ENCODE results near the gene PSMD1. TPM values are rescaled to one million over a fixed set of nuclear protein-coding genes. Genes with fewer than 3 reads are reported as not detected.
"Not testable (repeated sequence)": the region's sequence is repeated elsewhere in the genome, so short reads cannot be mapped to it uniquely, and the experiment has no call there.

The PSMD1 gene
- total RNA-seq, 1 experiment from 2014 or later, result 92.1 TPM

- no peaks in the 10 kb centered on the region for H3K9me3 ChIP-seq (ENCODE audit: low read length)
- no peaks in the 10 kb centered on the region for H3K36me3 ChIP-seq (ENCODE audit: insufficient read depth, low read length)
- H3K9me2 ChIP-seq (replicated peaks; ENCODE audit: insufficient read depth, low read length), result no peaks in the 10 kb centered on the region
- H3K4me1 ChIP-seq (ENCODE audit: low read length), result no peaks in the 10 kb centered on the region; the same call in 1 of the 2 replicates
- H2AFZ ChIP-seq (ENCODE audit: low read length), result no peak overlapping the region
- no peak for DNase-seq
- no peaks in the 10 kb centered on the region for H3K79me2 ChIP-seq (ENCODE audit: low read length)
- H3K27me3 ChIP-seq (ENCODE audit: low read length), result no peaks in the 10 kb centered on the region
- no peak overlapping the region for H3K9ac ChIP-seq (ENCODE audit: low read length)
- H4K20me1 ChIP-seq (ENCODE audit: insufficient read depth, low read depth, low read length), result no peaks in the 10 kb centered on the region
- no peak overlapping the region for H3K27ac ChIP-seq (ENCODE audit: low read length)
- H3K4me2 ChIP-seq (ENCODE audit: low read depth, low read length, poor library complexity, severe bottlenecking), result no peak overlapping the region
- H3K4me3 ChIP-seq (ENCODE audit: low read length), result no peak overlapping the region
These were observed 42.8 kb upstream of the PSMD1 start for GRCh38 chr2:231013820-231014219.

GRCh38 chr2:231015478-231015877 lies 41.2 kb upstream of the PSMD1 start:
- no peak overlapping the region for H3K4me2 ChIP-seq (ENCODE audit: low read depth, low read length, poor library complexity, severe bottlenecking)
- no peaks in the 10 kb centered on the region; the same call in 1 of the 2 replicates for H3K4me1 ChIP-seq (ENCODE audit: low read length)
- H3K36me3 ChIP-seq (ENCODE audit: insufficient read depth, low read length), result no peaks in the 10 kb centered on the region
- H3K79me2 ChIP-seq (ENCODE audit: low read length), result no peaks in the 10 kb centered on the region
- no peaks in the 10 kb centered on the region for H3K9me3 ChIP-seq (ENCODE audit: low read length)
- no peak overlapping the region for H3K9ac ChIP-seq (ENCODE audit: low read length)
- no peak for DNase-seq
- H3K4me3 ChIP-seq (ENCODE audit: low read length), result no peak overlapping the region
- no peak overlapping the region for H3K27ac ChIP-seq (ENCODE audit: low read length)
- H2AFZ ChIP-seq (ENCODE audit: low read length), result no peak overlapping the region
- no peaks in the 10 kb centered on the region for H3K27me3 ChIP-seq (ENCODE audit: low read length)
- H4K20me1 ChIP-seq (ENCODE audit: insufficient read depth, low read depth, low read length), result no peaks in the 10 kb centered on the region
- H3K9me2 ChIP-seq (replicated peaks; ENCODE audit: insufficient read depth, low read length), result no peaks in the 10 kb centered on the region

GRCh38 chr2:231015926-231016325 lies 40.7 kb upstream of the PSMD1 start:
- no peaks in the 10 kb centered on the region for H3K36me3 ChIP-seq (ENCODE audit: insufficient read depth, low read length)
- no peak overlapping the region for H3K9ac ChIP-seq (ENCODE audit: low read length)
- no peak overlapping the region for H3K4me3 ChIP-seq (ENCODE audit: low read length)
- H3K9me2 ChIP-seq (replicated peaks; ENCODE audit: insufficient read depth, low read length), result no peaks in the 10 kb centered on the region
- no peaks in the 10 kb centered on the region for H3K27me3 ChIP-seq (ENCODE audit: low read length)
- DNase-seq, result no peak
- no peak overlapping the region for H2AFZ ChIP-seq (ENCODE audit: low read length)
- H4K20me1 ChIP-seq (ENCODE audit: insufficient read depth, low read depth, low read length), result no peaks in the 10 kb centered on the region
- no peak overlapping the region for H3K27ac ChIP-seq (ENCODE audit: low read length)
- no peaks in the 10 kb centered on the region for H3K9me3 ChIP-seq (ENCODE audit: low read length)
- no peaks in the 10 kb centered on the region for H3K79me2 ChIP-seq (ENCODE audit: low read length)
- no peaks in the 10 kb centered on the region; the same call in 1 of the 2 replicates for H3K4me1 ChIP-seq (ENCODE audit: low read length)
- no peak overlapping the region for H3K4me2 ChIP-seq (ENCODE audit: low read depth, low read length, poor library complexity, severe bottlenecking)

- no peak overlapping the region for H3K27ac ChIP-seq (ENCODE audit: low read length)
- no peaks in the 10 kb centered on the region; the same call in 1 of the 2 replicates for H3K4me1 ChIP-seq (ENCODE audit: low read length)
- no peak overlapping the region for H3K4me3 ChIP-seq (ENCODE audit: low read length)
- no peaks in the 10 kb centered on the region for H3K27me3 ChIP-seq (ENCODE audit: low read length)
- H3K4me2 ChIP-seq (ENCODE audit: low read depth, low read length, poor library complexity, severe bottlenecking), result no peak overlapping the region
- H3K9me3 ChIP-seq (ENCODE audit: low read length), result no peaks in the 10 kb centered on the region
- H2AFZ ChIP-seq (ENCODE audit: low read length), result no peak overlapping the region
- no peaks in the 10 kb centered on the region for H3K36me3 ChIP-seq (ENCODE audit: insufficient read depth, low read length)
- no peaks in the 10 kb centered on the region for H4K20me1 ChIP-seq (ENCODE audit: insufficient read depth, low read depth, low read length)
- H3K79me2 ChIP-seq (ENCODE audit: low read length), result no peaks in the 10 kb centered on the region
- H3K9ac ChIP-seq (ENCODE audit: low read length), result no peak overlapping the region
- H3K9me2 ChIP-seq (replicated peaks; ENCODE audit: insufficient read depth, low read length), result no peaks in the 10 kb centered on the region
- no peak for DNase-seq
These were observed 40.0 kb upstream of the PSMD1 start for GRCh38 chr2:231016566-231017230.

GRCh38 chr2:231017231-231017598 lies 39.5 kb upstream of the PSMD1 start:
- Histone ChIP-seq H3K9me3 (ENCODE audit: low read length) (no peaks in the 10 kb centered on the region), H3K36me3 (ENCODE audit: insufficient read depth, low read length) (no peaks in the 10 kb centered on the region), H3K27ac (ENCODE audit: low read length) (no peak overlapping the region), H3K79me2 (ENCODE audit: low read length) (no peaks in the 10 kb centered on the region), H3K27me3 (ENCODE audit: low read length) (no peaks in the 10 kb centered on the region), H2AFZ (ENCODE audit: low read length) (no peak overlapping the region), H3K4me3 (ENCODE audit: low read length) (no peak overlapping the region), H3K4me2 (ENCODE audit: low read depth, low read length, poor library complexity, severe bottlenecking) (no peak overlapping the region), H3K4me1 (ENCODE audit: low read length) (no peaks in the 10 kb centered on the region; the same call in 1 of the 2 replicates), H3K9ac (ENCODE audit: low read length) (no peak overlapping the region), H4K20me1 (ENCODE audit: insufficient read depth, low read depth, low read length) (no peaks in the 10 kb centered on the region), H3K9me2 (replicated peaks; ENCODE audit: insufficient read depth, low read length) (no peaks in the 10 kb centered on the region)
- DNase-seq, result peak; percentile 55

- Histone ChIP-seq H3K9me3 (ENCODE audit: low read length) (no peaks in the 10 kb centered on the region), H3K9me2 (replicated peaks; ENCODE audit: insufficient read depth, low read length) (no peaks in the 10 kb centered on the region), H3K4me1 (ENCODE audit: low read length) (no peaks in the 10 kb centered on the region; the same call in 1 of the 2 replicates), H2AFZ (ENCODE audit: low read length) (no peak overlapping the region), H3K27ac (ENCODE audit: low read length) (no peak overlapping the region), H3K4me3 (ENCODE audit: low read length) (no peak overlapping the region), H3K9ac (ENCODE audit: low read length) (no peak overlapping the region), H3K79me2 (ENCODE audit: low read length) (no peaks in the 10 kb centered on the region), H3K27me3 (ENCODE audit: low read length) (no peaks in the 10 kb centered on the region), H3K36me3 (ENCODE audit: insufficient read depth, low read length) (no peaks in the 10 kb centered on the region), H3K4me2 (ENCODE audit: low read depth, low read length, poor library complexity, severe bottlenecking) (no peak overlapping the region), H4K20me1 (ENCODE audit: insufficient read depth, low read depth, low read length) (no peaks in the 10 kb centered on the region)
- DNase-seq, result no peak
These were observed 38.5 kb upstream of the PSMD1 start for GRCh38 chr2:231018184-231018583.

- not testable (repeated sequence) for H3K27ac ChIP-seq (ENCODE audit: low read length); DNase-seq; H3K9me3 ChIP-seq (ENCODE audit: low read length); H3K27me3 ChIP-seq (ENCODE audit: low read length); H3K9me2 ChIP-seq (replicated peaks; ENCODE audit: insufficient read depth, low read length); H2AFZ ChIP-seq (ENCODE audit: low read length); H3K36me3 ChIP-seq (ENCODE audit: insufficient read depth, low read length); H3K4me1 ChIP-seq (ENCODE audit: low read length); H3K9ac ChIP-seq (ENCODE audit: low read length); H3K4me2 ChIP-seq (ENCODE audit: low read depth, low read length, poor library complexity, severe bottlenecking); H3K4me3 ChIP-seq (ENCODE audit: low read length); H3K79me2 ChIP-seq (ENCODE audit: low read length); H4K20me1 ChIP-seq (ENCODE audit: insufficient read depth, low read depth, low read length)
These were observed 31.6 kb upstream of the PSMD1 start for GRCh38 chr2:231025059-231025458.

- Histone ChIP-seq H3K9me3 (ENCODE audit: low read length) (no peaks in the 10 kb centered on the region), H3K4me3 (ENCODE audit: low read length) (no peak overlapping the region), H3K9me2 (replicated peaks; ENCODE audit: insufficient read depth, low read length) (no peaks in the 10 kb centered on the region), H3K36me3 (ENCODE audit: insufficient read depth, low read length) (no peaks in the 10 kb centered on the region), H3K79me2 (ENCODE audit: low read length) (no peaks in the 10 kb centered on the region), H4K20me1 (ENCODE audit: insufficient read depth, low read depth, low read length) (no peaks in the 10 kb centered on the region), H3K27ac (ENCODE audit: low read length) (no peak overlapping the region), H3K27me3 (ENCODE audit: low read length) (no peaks in the 10 kb centered on the region), H3K9ac (ENCODE audit: low read length) (no peak overlapping the region), H2AFZ (ENCODE audit: low read length) (no peak overlapping the region), H3K4me1 (ENCODE audit: low read length) (peaks cover under 1% of the 10 kb centered on the region; the same call in 1 of the 2 replicates), H3K4me2 (ENCODE audit: low read depth, low read length, poor library complexity, severe bottlenecking) (no peak overlapping the region)
- no peak for DNase-seq
These were observed 27.8 kb upstream of the PSMD1 start for GRCh38 chr2:231028889-231029288.
